Endothelial cell of umbilical vein (primary cell): Measurements from ENCODE around the gene INPP5J. TPM values are rescaled to one million over a fixed set of nuclear protein-coding genes. Genes with fewer than 3 reads are reported as not detected.

ENCODE experiments used
- BruUV-seq: library from RNA; stranded (reverse); fragments of 400-500 nt; replicated peaks from 2 replicates; lab custom pipeline; 2021; lab: Mats Ljungman, UMichigan
- CTCF ChIA-PET: fragments of 300-600, 350-600 bp; sonication (Branson Sonifier 250); formaldehyde crosslinking; loops from one replicate; lab custom pipeline; 2021; ENCODE audit warnings: antibody characterized with exemption, inconsistent platforms; lab: Charles Lee
- POLR2A ChIA-PET: fragments of 300-600, 350-600 bp; sonication (Branson Sonifier 250); formaldehyde crosslinking; loops from one replicate; lab custom pipeline; 2021; ENCODE audit warnings: antibody characterized with exemption, inconsistent platforms; lab: Charles Lee
- DNase-seq: peaks from one replicate; pipeline ENCODE4 v3.0.0-alpha.2; 2011; ENCODE audit warnings: low read depth, low spot score
- FAIRE-seq: peaks from 2 replicates; lab custom pipeline; 2011; peaks lifted over from hg19 to GRCh38; lab: Jason Lieb, UNC
- H2AFZ ChIP-seq: 2 replicates; pipeline ENCODE4 v1.6.0; 2012; ENCODE audit warnings: low read depth, low read length, control low read depth, inconsistent platforms
- H3K27ac ChIP-seq: 2 replicates; pipeline ENCODE4 v1.5.1; 2011; ENCODE audit warnings: low read depth, mild to moderate bottlenecking, control low read depth, low read length, moderate library complexity; ENCODE audit not compliant: insufficient read depth
- H3K27me3 ChIP-seq, 2 experiments: 2 replicates each; pipeline versions ENCODE4 v1.6.0 to v1.6.1; 2011; ENCODE audit warnings: low read length in 2 of 2, mixed read lengths in 1 of 2; ENCODE audit not compliant: control insufficient read depth in 2 of 2, insufficient read depth in 2 of 2
- H3K36me3 ChIP-seq, 2 experiments: 2 replicates in 1 of 2; 3 replicates in 1 of 2; pipeline ENCODE4 v1.5.1; 2011; ENCODE audit warnings: low read length in 2 of 2, mild to moderate bottlenecking in 1 of 2, moderate library complexity in 1 of 2; ENCODE audit not compliant: control insufficient read depth in 2 of 2, insufficient read depth in 2 of 2; ENCODE audit errors: extremely low read depth in 1 of 2
- H3K4me1 ChIP-seq: 3 replicates; pipeline ENCODE4 v1.5.1; 2011; ENCODE audit warnings: mild to moderate bottlenecking, low read length; ENCODE audit not compliant: control insufficient read depth, insufficient read depth; ENCODE audit errors: extremely low read depth
- H3K4me2 ChIP-seq: 2 replicates; pipeline ENCODE4 v1.6.1; 2011; ENCODE audit warnings: low read length, control low read depth, mixed read lengths; ENCODE audit not compliant: insufficient read depth
- H3K4me3 ChIP-seq, 3 experiments: fragments of 200-600 bp in 1 of 3; sonication (generic), shearing (Covaris generic) in 1 of 3; replicated peaks in 1 of 3; 2 replicates each; pipeline ENCODE4 v1.5.1; 2011 to 2016; ENCODE audit warnings: control low read depth in 3 of 3, low read length in 3 of 3, mild to moderate bottlenecking in 2 of 3, inconsistent platforms in 1 of 3, low read depth in 1 of 3, moderate library complexity in 1 of 3; ENCODE audit not compliant: insufficient read depth in 1 of 3
- H3K79me2 ChIP-seq: 2 replicates; pipeline ENCODE4 v1.6.0; 2012; ENCODE audit warnings: low read length, inconsistent platforms; ENCODE audit not compliant: control insufficient read depth, insufficient read depth
- H3K9ac ChIP-seq: replicated peaks from 2 replicates; pipeline ENCODE3; 2011; ENCODE audit warnings: low read length, control low read depth; ENCODE audit not compliant: insufficient read depth; ENCODE audit errors: extremely low read depth
- H3K9me1 ChIP-seq: replicated peaks from 3 replicates; pipeline ENCODE4 v1.6.0; 2011; ENCODE audit warnings: mild to moderate bottlenecking, low read length; ENCODE audit not compliant: control insufficient read depth, insufficient read depth; ENCODE audit errors: extremely low read depth
- H3K9me3 ChIP-seq: replicated peaks from 2 replicates; pipeline ENCODE4 v1.5.1; 2012; ENCODE audit warnings: low read length, inconsistent platforms; ENCODE audit not compliant: control insufficient read depth, insufficient read depth
- H4K20me1 ChIP-seq: replicated peaks from 2 replicates; pipeline ENCODE3; 2011; ENCODE audit warnings: mild to moderate bottlenecking, low read length; ENCODE audit not compliant: control insufficient read depth, insufficient read depth; ENCODE audit errors: extremely low read depth
- EZH2 ChIP-seq: IDR thresholded peaks from 2 replicates; pipeline ENCODE4 v1.6.1; 2012; ENCODE audit warnings: borderline replicate concordance, low read depth, mild to moderate bottlenecking, moderate library complexity, low read length, inconsistent platforms; ENCODE audit not compliant: severe bottlenecking
- FOS ChIP-seq: IDR thresholded peaks from 2 replicates; pipeline ENCODE4 v1.6.1; 2011; ENCODE audit warnings: mild to moderate bottlenecking, low read length, moderate library complexity, borderline replicate concordance; ENCODE audit not compliant: insufficient read depth
- GATA2 ChIP-seq: IDR thresholded peaks from 2 replicates; pipeline ENCODE4 v1.7.0; 2011; ENCODE audit warnings: low read depth, mild to moderate bottlenecking, moderate library complexity, mixed read lengths, low read length; ENCODE audit not compliant: insufficient read length, insufficient read depth
- JUN ChIP-seq: IDR thresholded peaks from 2 replicates; pipeline ENCODE4 v1.6.1; 2011; ENCODE audit warnings: borderline replicate concordance, low read depth; ENCODE audit not compliant: insufficient read length, insufficient read depth
- POLR2AphosphoS5 ChIP-seq: IDR thresholded peaks from 2 replicates; pipeline ENCODE4 v1.6.1; 2012; ENCODE audit warnings: low read depth, mild to moderate bottlenecking, control low read depth, low read length, moderate library complexity; ENCODE audit not compliant: insufficient read depth
- dilution Hi-C: fragments of 300-500 bp; cut with MboI; formaldehyde crosslinking; loops from one replicate; pipeline ENCODE4 v1.15.0; 2019; ENCODE audit warnings: low sequenced_read_pairs; ENCODE audit not compliant: extremely low pct_ligation_motif_present
- intact Hi-C: fragments of 100-400 bp; cut with micrococcal nuclease; formaldehyde crosslinking; loops from one replicate; pipeline ENCODE4 v1.10.0; 2022
- polyA plus RNA-seq, 4 experiments: library from polyadenylated mRNA; depleted of rRNA in 3 of 4; stranded (reverse) in 3 of 4; unstranded in 1 of 4; fragments of >200 nt; gene quantifications; 2 replicates each; pipeline versions ENCODE4 v1.2.1 to v1.2.3, GENCODE V29; 2011 to 2012; ENCODE audit warnings: missing spikeins in 1 of 4
- total RNA-seq: library from RNA; stranded (reverse); gene quantifications from 2 replicates; pipeline ENCODE4 v1.2.3, GENCODE V29; 2021

Gene INPP5J
- total and polyA plus RNA-seq, 2 donors (not counting 3 experiments of a cell fraction or from before 2014, with no cell fraction given) = 0.43 to 0.49 TPM

DNA sequence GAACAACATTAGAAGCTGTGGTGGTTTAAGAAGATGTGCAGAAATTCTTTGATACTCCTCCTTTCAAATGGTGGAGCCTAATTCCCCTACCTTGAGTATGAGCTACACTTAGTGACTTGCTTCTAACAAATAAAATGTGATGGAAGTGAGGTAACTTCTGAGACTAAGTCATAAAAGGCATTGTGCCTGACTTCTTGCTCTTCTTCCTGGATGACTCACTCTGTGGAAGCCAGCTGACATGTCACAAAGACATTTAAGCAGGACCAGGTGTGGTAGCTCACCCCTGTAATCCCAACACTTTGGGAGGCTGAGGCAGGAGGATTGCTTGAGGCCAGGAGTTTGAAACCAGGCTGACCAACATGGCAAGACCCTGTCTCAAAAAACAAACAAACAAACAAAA lies 21.5 kb downstream of the INPP5J start:
- POLR2A ChIA-PET = interaction anchor here (1.0 kb wide), 1 partner anchor 24 kb away, joined by 4 read pairs; no protein-coding TSS in a partner anchor
- Histone ChIP-seq H3K9me1 (no peaks in the 10 kb centered on the region), H3K79me2 (no peaks in the 10 kb centered on the region), H2AFZ (no peak overlapping the region), H3K9ac (no peak overlapping the region), H3K4me3 (no peak overlapping the region), H3K4me1 (peaks cover 8% of the 10 kb centered on the region), H3K36me3 (no peaks in the 10 kb centered on the region), H3K27me3 (no peaks in the 10 kb centered on the region), H4K20me1 (no peaks in the 10 kb centered on the region), H3K9me3 (no peaks in the 10 kb centered on the region), H3K4me2 (no peak overlapping the region), H3K27ac (no peak overlapping the region)
- FAIRE-seq (peak; percentile 28), DNase-seq (no peak)
- intact Hi-C loops (no loop called here), dilution Hi-C loops (no loop called here)
- CTCF ChIA-PET = interaction anchor here (1.2 to 5.6 kb wide), 5 partner anchors 9 to 36 kb away, joined by 3 to 30 read pairs (median 4); partner anchors contain the start of gene SELENOM
- TF ChIP-seq FOS (no peak), EZH2 (no peak), JUN (peak; percentile 39)
- BruUV-seq = no TSS peak

DNA sequence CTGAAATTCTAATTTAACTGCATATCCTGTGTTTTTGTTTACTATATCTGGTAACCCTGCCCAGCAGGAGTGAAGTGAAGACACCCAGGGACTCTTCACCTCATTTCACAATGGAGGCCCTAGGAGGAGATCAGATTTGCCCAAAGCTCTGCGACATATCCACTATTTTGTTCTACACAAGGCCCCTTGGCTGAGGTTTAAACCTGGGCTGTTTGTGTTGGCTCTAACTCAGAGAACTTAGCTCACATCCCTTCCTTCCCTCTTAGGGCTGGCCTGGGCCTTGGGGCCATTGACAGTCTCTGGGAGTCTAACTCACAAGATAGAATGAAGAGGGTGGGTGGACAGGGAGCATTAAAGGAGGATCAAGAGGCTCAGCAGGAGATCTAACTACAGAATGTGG lies 25.7 kb downstream of the INPP5J start:
- dilution Hi-C loops = no loop called here
- DNase-seq (peak; percentile 81), FAIRE-seq (no peak)
- Histone ChIP-seq H3K9ac (peak overlapping the region; percentile 40), H4K20me1 (no peaks in the 10 kb centered on the region), H2AFZ (peak overlapping the region; percentile 73), H3K4me3 (no peak overlapping the region), H3K9me1 (no peaks in the 10 kb centered on the region), H3K36me3 (no peaks in the 10 kb centered on the region), H3K27me3 (no peaks in the 10 kb centered on the region), H3K79me2 (no peaks in the 10 kb centered on the region), H3K27ac (peak overlapping the region; percentile 62), H3K4me2 (peak overlapping the region; percentile 57), H3K4me1 (peaks cover 8% of the 10 kb centered on the region), H3K9me3 (no peaks in the 10 kb centered on the region)
- ChIA-PET CTCF (interaction anchor here (0.6 to 17.9 kb wide), 30 partner anchors 8 to 514 kb away, joined by 3 to 231 read pairs (median 6); partner anchors contain the start of genes MORC2, PLA2G3, RNF185 and SELENOM), POLR2A (interaction anchor here (1.3 kb wide), 1 partner anchor 8 kb away, joined by 5 read pairs; the partner anchor contains the start of gene PLA2G3)
- BruUV-seq = TSS peak; percentile 17
- intact Hi-C loops = loop anchor here (2.0 to 5.0 kb wide), 2 partner anchors 181 to 228 kb away; partner anchors contain the start of genes MORC2 and TUG1
- TF ChIP-seq EZH2 (no peak), POLR2AphosphoS5 (no peak), GATA2 (no peak)
